Effector CD4-positive, alpha-beta T cell (primary cell): ENCODE data around the gene UVRAG.
"Not testable (repeated sequence)": the region's sequence is repeated elsewhere in the genome, so short reads cannot be mapped to it uniquely, and the experiment has no call there.

Experiments used
- DNase-seq: peaks from one replicate; pipeline ENCODE4 v3.0.0-alpha.2; 2020

The UVRAG gene

DNA sequence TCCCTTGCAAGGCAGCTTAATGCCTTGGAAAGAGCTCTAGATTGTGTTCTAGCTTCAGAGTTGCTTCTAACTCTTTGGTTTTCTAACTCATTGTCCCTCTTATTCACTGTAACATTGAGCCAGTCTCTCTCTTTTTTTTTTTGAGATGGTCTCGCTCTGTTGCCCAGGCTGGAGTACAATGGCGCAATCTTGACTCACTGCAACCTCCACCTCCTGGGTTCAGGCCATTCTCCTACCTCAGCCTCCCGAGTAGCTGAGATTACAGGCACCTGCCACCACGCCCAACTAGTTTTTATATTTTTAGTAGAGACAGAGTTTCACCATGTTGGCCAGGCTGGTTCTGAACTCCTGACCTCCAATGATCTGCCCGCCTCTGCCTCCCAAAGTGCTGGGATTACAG, 266.1 kb downstream of the UVRAG start:
- DNase-seq, result not testable (repeated sequence)

GRCh38 chr11:76083563-76084451, 268.8 kb downstream of the UVRAG start:
- no peak for DNase-seq

- DNase-seq, result no peak
These were observed 270.3 kb downstream of the UVRAG start for GRCh38 chr11:76085270-76085669.

GRCh38 chr11:76086743-76087635, 272.0 kb downstream of the UVRAG start:
- no peak for DNase-seq

GRCh38 chr11:76087749-76088148, 272.7 kb downstream of the UVRAG start:
- no peak for DNase-seq

DNA sequence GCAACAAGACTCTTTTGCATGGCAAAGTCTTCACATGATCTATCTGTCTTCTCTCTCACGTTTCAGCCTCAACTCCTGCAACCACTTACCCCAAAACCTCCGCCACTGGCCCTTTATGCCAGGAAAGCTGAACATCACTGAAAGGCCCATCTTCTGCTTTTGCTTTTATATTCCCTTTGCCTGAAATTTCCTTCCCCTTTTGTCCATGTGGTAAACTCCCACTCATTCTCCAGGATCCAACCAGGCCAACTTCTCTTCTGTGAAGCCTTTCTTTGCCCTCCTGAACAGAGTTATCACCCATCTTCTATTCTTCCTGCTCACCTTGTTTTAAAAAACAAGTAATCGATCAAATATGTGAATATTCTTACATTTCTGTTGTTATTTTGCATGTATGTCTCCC, 273.5 kb downstream of the UVRAG start:
- DNase-seq, result no peak

DNA sequence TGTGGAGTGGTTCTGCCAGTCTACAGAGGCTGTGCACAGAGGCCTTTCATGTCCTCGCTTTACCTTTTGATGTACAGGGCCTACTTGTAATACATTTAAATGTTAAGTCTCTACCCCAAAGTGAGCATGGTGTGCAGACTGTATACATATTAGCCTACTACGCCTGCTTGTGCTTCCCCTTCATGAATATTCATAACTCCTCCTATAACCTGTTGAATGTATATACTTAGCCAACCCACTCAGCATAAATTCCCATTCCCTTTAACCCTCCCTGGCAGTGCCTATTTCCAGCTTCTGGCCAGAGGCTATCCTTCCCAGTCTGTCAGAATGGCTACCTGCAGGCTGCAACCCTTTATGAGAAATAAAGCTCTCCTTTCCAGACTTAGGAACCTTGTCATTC, 275.2 kb downstream of the UVRAG start:
- no peak for DNase-seq

GRCh38 chr11:76090821-76091220, 275.8 kb downstream of the UVRAG start:
- DNase-seq, result no peak

DNA sequence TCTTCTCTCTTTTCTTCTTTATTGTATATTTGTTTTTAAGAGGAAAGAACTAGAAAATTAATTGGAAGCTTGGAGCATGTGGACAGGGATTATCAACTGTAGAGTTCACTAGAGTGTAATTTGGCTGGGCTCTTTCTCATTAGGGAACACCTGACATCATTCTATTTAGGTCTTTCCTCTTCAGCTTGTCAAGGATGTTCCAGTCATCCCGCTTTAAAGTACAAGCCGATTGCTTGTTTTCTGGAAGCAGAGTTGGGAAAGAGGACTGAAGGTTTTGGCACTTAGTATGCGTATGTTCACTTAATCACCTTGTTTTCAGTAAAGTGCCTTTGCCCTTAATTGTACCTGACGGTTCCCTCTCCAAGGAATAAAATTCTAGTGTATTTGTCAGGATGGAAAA, 279.7 kb downstream of the UVRAG start:
- DNase-seq, result no peak

DNA sequence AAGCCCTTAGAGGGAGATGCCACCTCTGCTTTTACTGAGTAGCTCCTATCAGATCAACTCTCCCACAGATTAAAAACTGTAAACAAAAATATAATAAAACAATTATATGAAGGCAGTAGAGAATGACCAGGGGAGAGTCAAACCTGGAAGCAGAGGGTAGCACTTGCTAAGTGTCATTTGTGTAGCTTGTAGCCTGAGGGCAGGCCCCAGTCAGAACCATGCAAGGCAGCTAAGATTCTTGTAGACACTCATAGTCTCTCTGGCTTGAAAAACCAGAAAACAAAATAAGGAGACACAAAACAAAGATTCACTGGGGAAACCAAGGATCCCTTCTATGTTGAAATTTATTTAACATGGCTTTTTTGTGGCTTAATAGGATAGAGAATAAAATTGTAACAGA, 280.9 kb downstream of the UVRAG start:
- no peak for DNase-seq

DNA sequence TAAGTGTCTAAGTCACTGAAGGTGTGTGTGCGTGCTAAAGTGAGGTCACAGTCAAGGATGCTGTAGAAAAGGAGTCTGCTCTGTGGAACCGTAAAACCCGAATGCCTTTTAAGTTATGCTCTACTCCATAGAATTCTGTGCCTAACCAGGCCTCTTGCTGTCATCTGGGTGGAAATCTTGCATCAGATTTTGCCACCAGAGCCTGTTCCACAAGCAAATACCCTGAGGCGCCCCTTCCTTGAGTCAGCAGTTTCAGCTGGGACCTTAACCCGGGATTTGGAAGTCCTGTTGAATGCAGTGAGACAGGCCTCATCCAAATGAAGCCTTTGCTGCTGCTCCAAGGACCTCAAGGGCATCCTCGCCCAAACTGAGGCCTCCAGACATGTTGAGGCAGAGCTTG, 281.5 kb downstream of the UVRAG start:
- DNase-seq, result no peak

DNA sequence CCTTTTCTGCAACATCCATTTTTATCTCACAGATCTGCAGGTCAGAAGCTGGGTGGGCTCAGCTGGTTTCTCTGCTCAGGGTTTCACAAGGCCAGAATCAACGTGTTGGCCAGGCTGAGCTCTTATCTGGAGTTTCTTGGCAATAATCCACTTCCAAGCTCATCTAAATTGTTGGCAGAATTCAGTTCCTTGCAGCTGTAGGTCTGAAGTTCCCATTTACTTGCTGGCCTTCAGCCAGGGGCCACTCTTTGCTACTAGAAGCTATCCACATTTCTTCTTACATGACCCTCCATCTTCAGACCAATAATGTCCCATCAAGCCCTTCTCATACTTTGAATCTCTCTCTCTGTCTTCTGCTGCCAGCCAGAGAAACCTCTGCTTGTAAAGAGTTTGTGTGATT, 287.8 kb downstream of the UVRAG start:
- DNase-seq, result no peak

DNA sequence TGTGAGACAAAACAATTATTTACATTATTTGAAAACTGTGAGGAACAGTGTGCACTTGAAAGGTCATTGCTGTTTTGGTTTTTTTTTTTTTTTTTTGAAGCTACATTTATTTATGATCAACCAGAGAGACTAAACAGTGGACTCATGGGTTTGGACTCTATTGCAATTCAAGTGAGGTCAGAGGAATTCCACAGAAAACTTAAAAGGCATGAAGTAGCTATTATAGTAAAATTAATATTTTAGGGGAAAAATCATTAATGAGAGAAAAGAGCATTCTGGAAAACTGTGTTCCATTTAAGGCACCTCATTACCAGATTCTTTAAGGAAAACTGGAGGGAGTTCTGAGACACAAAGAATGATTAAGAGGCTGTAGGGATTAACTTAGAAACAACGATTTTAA, 288.4 kb downstream of the UVRAG start:
- DNase-seq, result no peak

DNA sequence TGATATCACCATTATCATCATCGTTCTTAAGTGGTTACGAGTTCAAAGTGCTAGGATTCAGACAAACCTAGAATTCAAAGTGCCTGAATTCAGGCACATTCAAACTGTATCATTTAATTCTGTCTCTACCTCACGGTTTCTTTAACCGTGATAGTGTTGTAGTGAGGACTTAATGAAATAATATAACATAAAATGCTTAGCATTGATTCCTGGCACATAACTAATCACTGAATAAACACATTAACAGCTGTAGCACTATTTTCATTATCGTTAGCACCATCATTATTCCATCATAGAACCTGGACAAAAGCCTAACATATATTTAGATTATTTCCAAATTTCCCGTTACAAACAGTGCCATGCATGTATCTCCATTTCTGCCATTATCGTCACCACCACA, 289.3 kb downstream of the UVRAG start:
- no peak for DNase-seq

DNA sequence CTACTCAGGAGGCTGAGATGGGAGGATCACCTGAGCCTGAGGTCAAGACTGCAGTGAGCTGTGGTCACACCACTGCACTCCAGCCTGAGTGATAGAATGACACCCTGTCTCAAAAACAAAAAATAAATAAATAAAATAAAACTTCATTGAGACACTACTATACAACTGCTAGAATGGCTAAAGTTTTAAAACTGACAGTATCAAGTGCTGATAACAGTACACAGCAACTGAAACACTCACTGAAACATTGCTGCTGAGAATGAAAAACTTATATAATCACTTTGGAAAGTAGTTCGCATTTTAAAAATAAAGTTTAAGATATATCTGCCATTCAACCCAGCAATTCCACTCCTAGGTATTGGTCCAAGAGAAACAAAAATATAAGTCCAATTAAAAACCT, 290.6 kb downstream of the UVRAG start:
- DNase-seq, result no peak

GRCh38 chr11:76107971-76108370, 293.0 kb downstream of the UVRAG start:
- no peak for DNase-seq

- DNase-seq, result no peak
These were observed 299.2 kb downstream of the UVRAG start for GRCh38 chr11:76114238-76114637.

DNA sequence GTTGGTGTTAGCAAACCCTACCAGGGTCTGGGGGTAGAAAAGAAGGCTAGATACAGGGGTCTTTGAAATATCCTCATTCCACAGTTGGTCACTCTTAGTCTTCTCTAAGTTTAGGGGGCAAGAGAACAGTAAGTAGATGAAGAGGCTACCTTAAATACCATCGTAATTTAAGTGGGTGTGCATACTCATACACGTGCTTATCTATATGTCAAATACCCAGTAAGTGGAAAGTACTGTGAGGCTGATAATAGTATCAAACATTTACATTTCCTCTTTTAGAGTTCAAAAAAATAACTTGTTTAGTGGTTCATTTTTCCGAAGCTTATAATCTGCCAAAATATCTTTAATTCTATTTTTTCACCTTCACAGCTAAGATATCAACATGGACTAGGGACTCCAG, 300.5 kb downstream of the UVRAG start:
- DNase-seq, result no peak

DNA sequence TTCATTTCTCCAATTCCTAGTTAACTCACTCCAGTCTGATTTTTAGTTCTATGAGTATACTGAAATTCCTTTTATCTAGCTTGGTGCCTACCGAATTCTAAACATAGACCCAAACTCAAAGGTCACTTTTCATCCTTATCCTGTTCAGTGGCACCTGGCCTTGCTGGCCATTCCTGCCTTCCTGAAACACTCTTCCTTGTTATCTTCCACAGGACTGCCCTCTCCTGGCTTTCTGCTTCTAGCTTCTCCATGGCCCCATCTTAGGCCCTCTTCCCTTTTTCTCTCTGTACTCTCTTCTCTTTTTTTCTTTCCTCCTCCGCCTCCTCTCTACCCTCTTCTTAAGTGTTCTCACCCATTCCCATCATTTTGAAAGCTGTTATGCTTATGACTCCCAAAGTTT, 304.0 kb downstream of the UVRAG start:
- DNase-seq, result no peak

GRCh38 chr11:76119779-76120178, 304.8 kb downstream of the UVRAG start:
- no peak for DNase-seq

DNA sequence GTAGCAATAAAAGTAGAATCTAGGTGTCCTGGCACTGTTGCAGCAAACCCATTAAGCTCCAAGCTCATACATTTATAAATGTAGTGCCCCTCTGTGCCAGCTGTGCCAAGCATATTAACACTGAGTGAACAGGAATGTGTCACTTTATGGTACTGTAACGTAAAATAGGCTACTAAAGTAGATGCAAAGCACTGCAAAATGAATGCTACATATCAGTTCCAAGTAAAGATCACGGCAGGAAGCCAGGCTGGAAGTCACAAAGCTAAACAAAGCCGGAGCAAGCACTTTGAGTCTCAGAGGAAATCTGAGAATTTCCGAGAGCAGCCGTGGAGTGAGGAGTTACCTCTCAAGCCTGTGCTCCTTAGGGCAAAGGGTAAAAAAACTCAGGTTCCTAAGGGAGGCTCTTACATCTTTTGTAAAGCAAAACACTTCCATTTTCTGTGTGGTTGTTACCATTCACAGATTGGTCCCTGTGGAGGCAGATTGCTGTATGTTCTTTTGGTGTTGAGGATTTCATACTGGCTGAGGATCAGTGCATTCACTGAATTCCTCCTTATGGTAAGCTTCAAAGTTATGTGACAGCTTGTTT, 305.6 kb downstream of the UVRAG start:
- DNase-seq, result no peak

GRCh38 chr11:76123248-76123647, 308.2 kb downstream of the UVRAG start:
- DNase-seq, result no peak
